GM21528 (cell line): ENCODE results near the gene CCDC85A.

Experiments used
- ATAC-seq: cut with Tn5 transposase; IDR thresholded peaks from one replicate; pipeline ENCODE4 v1.9.1; 2021; ENCODE audit warnings: mild to moderate bottlenecking, moderate library complexity; ENCODE audit not compliant: unreplicated experiment, low FRiP score

CCDC85A gene

GRCh38 chr2:56348392-56349210 lies 164.8 kb downstream of the CCDC85A start:
- ATAC-seq = peak; percentile 62

- ATAC-seq = no peak
Measured at GRCh38 chr2:56357655-56358295, 174.0 kb downstream of the CCDC85A start.

- ATAC-seq = no peak
Measured at GRCh38 chr2:56361844-56362243, 178.1 kb downstream of the CCDC85A start.

- ATAC-seq = no peak
Measured at GRCh38 chr2:56364902-56365301, 181.1 kb downstream of the CCDC85A start.

- ATAC-seq = no peak
Measured at GRCh38 chr2:56369316-56369715, 185.5 kb downstream of the CCDC85A start.

- no peak for ATAC-seq
Measured at GRCh38 chr2:56372071-56372656, 188.4 kb downstream of the CCDC85A start.

GRCh38 chr2:56375251-56375650 lies 191.5 kb downstream of the CCDC85A start:
- no peak for ATAC-seq

- no peak for ATAC-seq
Measured at GRCh38 chr2:56376699-56377665, 193.2 kb downstream of the CCDC85A start.

GRCh38 chr2:56379066-56379465 lies 195.3 kb downstream of the CCDC85A start:
- ATAC-seq = no peak

- ATAC-seq = no peak
Measured at GRCh38 chr2:56380861-56381260, 197.1 kb downstream of the CCDC85A start.

- no peak for ATAC-seq
Measured at GRCh38 chr2:56382466-56382865, 198.7 kb downstream of the CCDC85A start.

GRCh38 chr2:56386657-56387056 lies 202.9 kb downstream of the CCDC85A start:
- ATAC-seq = no peak

GRCh38 chr2:56390644-56391043 lies 206.9 kb downstream of the CCDC85A start:
- ATAC-seq = no peak

- ATAC-seq = no peak
Measured at GRCh38 chr2:56410140-56410539, 226.3 kb downstream of the CCDC85A start.

GRCh38 chr2:56416500-56417176 lies 232.8 kb downstream of the CCDC85A start:
- ATAC-seq = no peak
